ENCODE data around the gene HTR6.

GRCh38 chr1:19698181-19698580, 33.5 kb downstream of the HTR6 start:
- no peak for TF ChIP-seq CTCF (IDR thresholded peaks at IDR 0.05)
- no peak for TF ChIP-seq POLR2AphosphoS5 (IDR thresholded peaks at IDR 0.05; ENCODE audit: low read depth, low read length)
- no peak for TF ChIP-seq REST (IDR thresholded peaks at IDR 0.05; ENCODE audit: insufficient read depth in 1 of 2, low read depth in 2 of 2, low read length in 1 of 2)

All from Panc1 (cell line).